HG02678 (cell line): ENCODE data around the gene PCDH19.

Source experiments
- ATAC-seq: cut with Tn5 transposase; IDR thresholded peaks from one replicate; pipeline ENCODE4 v1.9.1; 2021; ENCODE audit warnings: mild to moderate bottlenecking, moderate library complexity; ENCODE audit not compliant: unreplicated experiment

Gene PCDH19

GRCh38 chrX:100316987-100317386 lies 93.1 kb downstream of the PCDH19 start:
- no peak for ATAC-seq

GRCh38 chrX:100315566-100315965 lies 94.5 kb downstream of the PCDH19 start:
- ATAC-seq = no peak

- no peak for ATAC-seq
Measured at GRCh38 chrX:100299559-100299958, 110.5 kb downstream of the PCDH19 start.

- no peak for ATAC-seq
Measured at GRCh38 chrX:100297728-100298127, 112.3 kb downstream of the PCDH19 start.

- no peak for ATAC-seq
Measured at GRCh38 chrX:100296183-100296753, 113.8 kb downstream of the PCDH19 start.

- ATAC-seq = no peak
Measured at GRCh38 chrX:100294965-100295364, 115.1 kb downstream of the PCDH19 start.

GRCh38 chrX:100289066-100289558 lies 121.0 kb downstream of the PCDH19 start:
- ATAC-seq = no peak

- ATAC-seq = no peak
Measured at GRCh38 chrX:100277231-100277630, 132.8 kb downstream of the PCDH19 start.

GRCh38 chrX:100274916-100275315 lies 135.2 kb downstream of the PCDH19 start:
- ATAC-seq = no peak

- no peak for ATAC-seq
Measured at GRCh38 chrX:100265179-100265578, 144.9 kb downstream of the PCDH19 start.

GRCh38 chrX:100264200-100264599 lies 145.9 kb downstream of the PCDH19 start:
- peak; percentile 77 for ATAC-seq

GRCh38 chrX:100263650-100264049 lies 146.4 kb downstream of the PCDH19 start:
- ATAC-seq = no peak

GRCh38 chrX:100248885-100249493 lies 161.1 kb downstream of the PCDH19 start:
- no peak for ATAC-seq

- ATAC-seq = no peak
Measured at GRCh38 chrX:100247826-100248225, 162.2 kb downstream of the PCDH19 start.

GRCh38 chrX:100244681-100245080 lies 165.4 kb downstream of the PCDH19 start:
- no peak for ATAC-seq
